ENCODE measurements around the gene TGFBR3.

The TGFBR3 gene

GRCh38 chr1:91828583-91829281 lies 57.2 kb downstream of the TGFBR3 start:
- no peak overlapping the region for H3K4me3 Mint-ChIP-seq
- no peak overlapping the region for H3K27ac Mint-ChIP-seq
- peaks cover 29% of the 10 kb centered on the region for H3K4me1 Mint-ChIP-seq (ENCODE audit: low read depth)
- no peaks in the 10 kb centered on the region for H3K36me3 Mint-ChIP-seq (ENCODE audit: low read depth)
- no peaks in the 10 kb centered on the region for H3K27me3 Mint-ChIP-seq
- H3K9me3 Mint-ChIP-seq = no peaks in the 10 kb centered on the region

- Mint-ChIP-seq H3K27ac (no peak overlapping the region), H3K9me3 (no peaks in the 10 kb centered on the region), H3K4me3 (no peak overlapping the region), H3K4me1 (ENCODE audit: low read depth) (peaks cover 33% of the 10 kb centered on the region), H3K27me3 (no peaks in the 10 kb centered on the region), H3K36me3 (ENCODE audit: low read depth) (no peaks in the 10 kb centered on the region)
These were observed 58.3 kb downstream of the TGFBR3 start for GRCh38 chr1:91827459-91828321.

- Mint-ChIP-seq H3K4me3 (no peak overlapping the region), H3K27ac (no peak overlapping the region), H3K9me3 (no peaks in the 10 kb centered on the region), H3K4me1 (ENCODE audit: low read depth) (peaks cover 33% of the 10 kb centered on the region), H3K36me3 (ENCODE audit: low read depth) (no peaks in the 10 kb centered on the region), H3K27me3 (no peaks in the 10 kb centered on the region)
These were observed 58.9 kb downstream of the TGFBR3 start for GRCh38 chr1:91827087-91827458.

GRCh38 chr1:91826649-91827048 lies 59.3 kb downstream of the TGFBR3 start:
- Mint-ChIP-seq H3K4me3 (no peak overlapping the region), H3K27me3 (no peaks in the 10 kb centered on the region), H3K9me3 (no peaks in the 10 kb centered on the region), H3K27ac (no peak overlapping the region), H3K36me3 (ENCODE audit: low read depth) (no peaks in the 10 kb centered on the region), H3K4me1 (ENCODE audit: low read depth) (peaks cover 36% of the 10 kb centered on the region)

- Mint-ChIP-seq H3K9me3 (no peaks in the 10 kb centered on the region), H3K27ac (no peak overlapping the region), H3K36me3 (ENCODE audit: low read depth) (no peaks in the 10 kb centered on the region), H3K4me3 (no peak overlapping the region), H3K4me1 (ENCODE audit: low read depth) (peaks cover 37% of the 10 kb centered on the region), H3K27me3 (no peaks in the 10 kb centered on the region)
These were observed 59.7 kb downstream of the TGFBR3 start for GRCh38 chr1:91826248-91826647.

GRCh38 chr1:91821126-91821868 lies 64.7 kb downstream of the TGFBR3 start:
- H3K27me3 Mint-ChIP-seq = no peaks in the 10 kb centered on the region
- no peak overlapping the region for H3K4me3 Mint-ChIP-seq
- H3K27ac Mint-ChIP-seq = no peak overlapping the region
- H3K9me3 Mint-ChIP-seq = no peaks in the 10 kb centered on the region
- peaks cover 36% of the 10 kb centered on the region for H3K4me1 Mint-ChIP-seq (ENCODE audit: low read depth)
- no peaks in the 10 kb centered on the region for H3K36me3 Mint-ChIP-seq (ENCODE audit: low read depth)

- no peak overlapping the region for H3K4me3 Mint-ChIP-seq
- no peak overlapping the region for H3K27ac Mint-ChIP-seq
- H3K9me3 Mint-ChIP-seq = no peaks in the 10 kb centered on the region
- H3K27me3 Mint-ChIP-seq = no peaks in the 10 kb centered on the region
- no peaks in the 10 kb centered on the region for H3K36me3 Mint-ChIP-seq (ENCODE audit: low read depth)
- peaks cover 39% of the 10 kb centered on the region for H3K4me1 Mint-ChIP-seq (ENCODE audit: low read depth)
These were observed 66.7 kb downstream of the TGFBR3 start for GRCh38 chr1:91819038-91819788.

GRCh38 chr1:91818713-91818975 lies 67.3 kb downstream of the TGFBR3 start:
- H3K27me3 Mint-ChIP-seq = no peaks in the 10 kb centered on the region
- peaks cover 45% of the 10 kb centered on the region for H3K4me1 Mint-ChIP-seq (ENCODE audit: low read depth)
- no peaks in the 10 kb centered on the region for H3K9me3 Mint-ChIP-seq
- H3K4me3 Mint-ChIP-seq = no peak overlapping the region
- no peak overlapping the region for H3K27ac Mint-ChIP-seq
- H3K36me3 Mint-ChIP-seq (ENCODE audit: low read depth) = no peaks in the 10 kb centered on the region

- Mint-ChIP-seq H3K27ac (no peak overlapping the region), H3K4me1 (ENCODE audit: low read depth) (peaks cover 48% of the 10 kb centered on the region), H3K4me3 (no peak overlapping the region), H3K9me3 (no peaks in the 10 kb centered on the region), H3K36me3 (ENCODE audit: low read depth) (no peaks in the 10 kb centered on the region), H3K27me3 (no peaks in the 10 kb centered on the region)
These were observed 68.6 kb downstream of the TGFBR3 start for GRCh38 chr1:91817211-91817905.

- no peak overlapping the region for H3K4me3 Mint-ChIP-seq
- H3K36me3 Mint-ChIP-seq (ENCODE audit: low read depth) = no peaks in the 10 kb centered on the region
- no peak overlapping the region for H3K27ac Mint-ChIP-seq
- H3K4me1 Mint-ChIP-seq (ENCODE audit: low read depth) = peaks cover 52% of the 10 kb centered on the region
- H3K27me3 Mint-ChIP-seq = no peaks in the 10 kb centered on the region
- H3K9me3 Mint-ChIP-seq = no peaks in the 10 kb centered on the region
These were observed 69.9 kb downstream of the TGFBR3 start for GRCh38 chr1:91816031-91816430.

- H3K4me3 Mint-ChIP-seq = no peak overlapping the region
- H3K9me3 Mint-ChIP-seq = no peaks in the 10 kb centered on the region
- no peak overlapping the region for H3K27ac Mint-ChIP-seq
- H3K36me3 Mint-ChIP-seq (ENCODE audit: low read depth) = no peaks in the 10 kb centered on the region
- H3K27me3 Mint-ChIP-seq = no peaks in the 10 kb centered on the region
- H3K4me1 Mint-ChIP-seq (ENCODE audit: low read depth) = peaks cover 62% of the 10 kb centered on the region
These were observed 71.5 kb downstream of the TGFBR3 start for GRCh38 chr1:91814448-91814847.

GRCh38 chr1:91813813-91814212 lies 72.1 kb downstream of the TGFBR3 start:
- H3K4me3 Mint-ChIP-seq = no peak overlapping the region
- H3K27ac Mint-ChIP-seq = no peak overlapping the region
- H3K36me3 Mint-ChIP-seq (ENCODE audit: low read depth) = no peaks in the 10 kb centered on the region
- H3K9me3 Mint-ChIP-seq = no peaks in the 10 kb centered on the region
- H3K27me3 Mint-ChIP-seq = no peaks in the 10 kb centered on the region
- peaks cover 64% of the 10 kb centered on the region for H3K4me1 Mint-ChIP-seq (ENCODE audit: low read depth)

GRCh38 chr1:91811363-91812025 lies 74.5 kb downstream of the TGFBR3 start:
- H3K4me1 Mint-ChIP-seq (ENCODE audit: low read depth) = peaks cover 57% of the 10 kb centered on the region
- no peak overlapping the region for H3K27ac Mint-ChIP-seq
- no peaks in the 10 kb centered on the region for H3K36me3 Mint-ChIP-seq (ENCODE audit: low read depth)
- no peaks in the 10 kb centered on the region for H3K27me3 Mint-ChIP-seq
- H3K4me3 Mint-ChIP-seq = no peak overlapping the region
- H3K9me3 Mint-ChIP-seq = no peaks in the 10 kb centered on the region

GRCh38 chr1:91809317-91809716 lies 76.6 kb downstream of the TGFBR3 start:
- no peaks in the 10 kb centered on the region for H3K9me3 Mint-ChIP-seq
- H3K36me3 Mint-ChIP-seq (ENCODE audit: low read depth) = no peaks in the 10 kb centered on the region
- no peak overlapping the region for H3K27ac Mint-ChIP-seq
- H3K4me1 Mint-ChIP-seq (ENCODE audit: low read depth) = peaks cover 71% of the 10 kb centered on the region
- H3K4me3 Mint-ChIP-seq = no peak overlapping the region
- H3K27me3 Mint-ChIP-seq = no peaks in the 10 kb centered on the region

Measured in stimulated activated naive CD8-positive, alpha-beta T cell treated with anti-CD3 and anti-CD28 coated beads, Interleukin-15, Interleukin-2, amounts not matched to agents 100 ng/mL and 50 ng/mL, for 24 hours (primary cell).